ENCODE results near the gene SMO.

Gene SMO

GRCh38 chr7:129227646-129228578 is 39.5 kb downstream of the SMO start:
- H2AFZ ChIP-seq (ENCODE audit: low read depth) = no peak overlapping the region
- no peaks in the 10 kb centered on the region for H3K36me3 ChIP-seq (ENCODE audit: insufficient read depth)
- H3K4me3 ChIP-seq (IDR thresholded peaks at IDR 0.05; ENCODE audit: insufficient read depth, low read depth, low read length) = no peak overlapping the region
- H3K9ac ChIP-seq = no peak overlapping the region
- H3K79me2 ChIP-seq (ENCODE audit: insufficient read depth, low read depth) = peaks cover 75% of the 10 kb centered on the region
- no peak for TF ChIP-seq CTCF (conservative IDR thresholded peaks at IDR 0.05; ENCODE audit: low read depth, low read length)
- peaks cover 52% of the 10 kb centered on the region for H3K4me1 ChIP-seq (ENCODE audit: low read depth, poor library complexity, severe bottlenecking)
- peak overlapping the region; percentile 12; the same call in 1 of the 2 replicates for H3K4me2 ChIP-seq
- H3K27me3 ChIP-seq (ENCODE audit: insufficient read depth, low read depth) = no peaks in the 10 kb centered on the region
- H4K20me1 ChIP-seq (ENCODE audit: insufficient read depth) = no peaks in the 10 kb centered on the region
- no peak overlapping the region for H3K27ac ChIP-seq

- Histone ChIP-seq H4K20me1 (ENCODE audit: insufficient read depth) (no peaks in the 10 kb centered on the region), H2AFZ (ENCODE audit: low read depth) (no peak overlapping the region), H3K4me2 (no peak overlapping the region), H3K79me2 (ENCODE audit: insufficient read depth, low read depth) (peaks cover 82% of the 10 kb centered on the region), H3K27ac (no peak overlapping the region), H3K4me1 (ENCODE audit: low read depth, poor library complexity, severe bottlenecking) (peaks cover 51% of the 10 kb centered on the region), H3K9ac (no peak overlapping the region), H3K27me3 (ENCODE audit: insufficient read depth, low read depth) (no peaks in the 10 kb centered on the region), H3K36me3 (ENCODE audit: insufficient read depth) (no peaks in the 10 kb centered on the region), H3K4me3 (IDR thresholded peaks at IDR 0.05; ENCODE audit: insufficient read depth, low read depth, low read length) (no peak overlapping the region)
- no peak for TF ChIP-seq CTCF (conservative IDR thresholded peaks at IDR 0.05; ENCODE audit: low read depth, low read length)
These were observed 40.2 kb downstream of the SMO start for GRCh38 chr7:129228633-129229032.

- H3K79me2 ChIP-seq (ENCODE audit: insufficient read depth, low read depth) = peaks cover 96% of the 10 kb centered on the region
- no peak for TF ChIP-seq CTCF (conservative IDR thresholded peaks at IDR 0.05; ENCODE audit: low read depth, low read length)
- H3K9ac ChIP-seq = no peak overlapping the region
- H2AFZ ChIP-seq (ENCODE audit: low read depth) = no peak overlapping the region
- no peaks in the 10 kb centered on the region for H3K36me3 ChIP-seq (ENCODE audit: insufficient read depth)
- no peak overlapping the region for H3K4me3 ChIP-seq (IDR thresholded peaks at IDR 0.05; ENCODE audit: insufficient read depth, low read depth, low read length)
- H4K20me1 ChIP-seq (ENCODE audit: insufficient read depth) = no peaks in the 10 kb centered on the region
- H3K27ac ChIP-seq = no peak overlapping the region
- no peaks in the 10 kb centered on the region for H3K27me3 ChIP-seq (ENCODE audit: insufficient read depth, low read depth)
- H3K4me1 ChIP-seq (ENCODE audit: low read depth, poor library complexity, severe bottlenecking) = peaks cover 58% of the 10 kb centered on the region
- no peak overlapping the region for H3K4me2 ChIP-seq
These were observed 43.2 kb downstream of the SMO start for GRCh38 chr7:129231666-129232065.

GRCh38 chr7:129238546-129238945 is 50.1 kb downstream of the SMO start:
- H3K27me3 ChIP-seq (ENCODE audit: insufficient read depth, low read depth) = no peaks in the 10 kb centered on the region
- H4K20me1 ChIP-seq (ENCODE audit: insufficient read depth) = no peaks in the 10 kb centered on the region
- peak overlapping the region; percentile 47; the same call in 1 of the 2 replicates for H3K9ac ChIP-seq
- peak overlapping the region; percentile 59 for H3K4me2 ChIP-seq
- H2AFZ ChIP-seq (ENCODE audit: low read depth) = peak overlapping the region; percentile 19
- H3K4me1 ChIP-seq (ENCODE audit: low read depth, poor library complexity, severe bottlenecking) = peaks cover 72% of the 10 kb centered on the region
- no peaks in the 10 kb centered on the region for H3K36me3 ChIP-seq (ENCODE audit: insufficient read depth)
- H3K79me2 ChIP-seq (ENCODE audit: insufficient read depth, low read depth) = peaks cover 68% of the 10 kb centered on the region
- H3K4me3 ChIP-seq (IDR thresholded peaks at IDR 0.05; ENCODE audit: insufficient read depth, low read depth, low read length) = no peak overlapping the region
- H3K27ac ChIP-seq = peak overlapping the region; percentile 83
- no peak for TF ChIP-seq CTCF (conservative IDR thresholded peaks at IDR 0.05; ENCODE audit: low read depth, low read length)

Data from KMS-11 (cell line).